NCI-H2081 (cell line): ENCODE measurements around the gene CDH13.

Source experiments
- DNase-seq, 2 experiments: peaks; one replicate each; lab custom pipeline; 2025; lab: John Stamatoyannopoulos, UW

The CDH13 gene

DNA sequence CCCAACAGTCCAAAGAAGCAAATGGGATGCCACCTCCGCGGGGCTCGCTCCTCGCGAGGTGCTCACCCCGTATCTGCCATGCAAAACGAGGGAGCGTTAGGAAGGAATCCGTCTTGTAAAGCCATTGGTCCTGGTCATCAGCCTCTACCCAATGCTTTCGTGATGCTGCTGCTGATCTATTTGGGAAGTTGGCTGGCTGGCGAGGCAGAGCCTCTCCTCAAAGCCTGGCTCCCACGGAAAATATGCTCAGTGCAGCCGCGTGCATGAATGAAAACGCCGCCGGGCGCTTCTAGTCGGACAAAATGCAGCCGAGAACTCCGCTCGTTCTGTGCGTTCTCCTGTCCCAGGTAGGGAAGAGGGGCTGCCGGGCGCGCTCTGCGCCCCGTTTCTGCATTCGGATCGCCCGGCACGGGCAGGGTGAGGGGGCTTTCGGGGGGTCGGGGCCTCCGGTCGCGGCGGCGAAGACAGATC, at the start of gene CDH13:
Gene CDH13 (plus strand): TSS at position 179 of the 471 bp plus-strand sequence.
- DNase-seq: no peak

DNA sequence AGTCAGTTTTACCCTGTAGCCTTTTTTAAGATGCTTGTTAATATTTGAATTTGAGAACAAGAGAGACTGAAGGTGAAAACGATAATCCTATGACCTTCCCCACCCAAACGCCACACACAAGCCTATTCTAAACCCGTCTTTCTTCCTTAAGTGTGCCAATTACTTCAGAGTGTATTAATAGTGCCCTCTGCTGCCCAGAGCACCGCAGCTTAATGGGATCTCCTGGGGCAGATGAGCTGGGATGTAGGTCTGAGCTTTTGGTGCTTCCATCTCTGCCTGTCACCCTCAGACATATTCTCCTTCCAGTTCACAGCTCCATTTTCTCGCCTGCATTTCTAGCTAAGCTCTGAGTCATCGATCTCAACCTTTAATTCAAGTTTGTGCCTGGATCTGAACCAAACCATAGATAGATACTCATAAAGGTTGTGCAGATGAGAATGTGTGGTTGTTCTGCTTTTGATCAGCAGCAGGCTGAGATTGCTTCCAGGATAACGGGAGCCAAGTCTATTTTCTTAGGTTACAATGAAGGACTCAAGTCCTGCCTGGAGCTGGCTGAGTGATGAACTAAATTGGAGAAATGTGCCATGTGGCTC, 46.4 kb upstream of the CDH13 start:
- DNase-seq: no peak

DNA sequence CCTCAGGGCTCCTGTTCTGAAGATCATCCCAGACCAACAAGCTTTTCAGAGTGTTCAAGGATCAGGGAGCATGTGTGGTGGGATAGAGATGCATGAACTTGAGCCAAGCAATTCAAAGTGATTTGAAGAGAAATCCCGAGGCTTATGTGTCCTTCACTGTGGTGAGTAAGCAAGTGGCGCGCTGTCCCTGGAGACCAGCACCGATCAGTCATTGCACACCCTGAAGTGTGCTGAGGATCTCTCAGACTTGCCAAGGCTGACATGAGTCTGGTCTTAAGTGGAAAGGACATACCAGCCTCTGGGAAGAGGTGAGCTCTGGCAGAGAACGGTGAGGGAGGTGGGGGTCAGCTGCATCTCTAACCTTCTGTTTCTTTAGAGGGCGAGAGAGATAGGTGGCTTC, 43.8 kb upstream of the CDH13 start:
- DNase-seq: no peak

DNA sequence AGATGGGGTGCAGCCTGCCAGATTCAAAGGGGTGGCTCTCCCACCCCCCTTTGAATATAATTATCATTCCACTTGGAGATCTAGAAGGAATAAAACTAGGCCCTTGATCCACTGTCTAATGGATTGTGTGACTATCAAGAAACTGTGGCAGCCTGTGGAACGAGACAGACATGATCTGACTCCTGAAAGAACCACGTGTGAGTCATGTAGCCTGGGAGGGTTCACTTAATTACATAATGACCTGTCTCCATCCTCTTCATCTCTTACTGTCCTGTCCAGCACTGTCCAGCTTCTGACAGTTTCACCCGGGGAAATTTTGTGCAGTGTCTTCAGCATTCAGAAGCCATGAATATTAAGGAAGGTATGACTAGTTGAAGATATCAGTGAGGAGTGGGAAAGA, 43.3 kb upstream of the CDH13 start:
- DNase-seq: no peak

DNA sequence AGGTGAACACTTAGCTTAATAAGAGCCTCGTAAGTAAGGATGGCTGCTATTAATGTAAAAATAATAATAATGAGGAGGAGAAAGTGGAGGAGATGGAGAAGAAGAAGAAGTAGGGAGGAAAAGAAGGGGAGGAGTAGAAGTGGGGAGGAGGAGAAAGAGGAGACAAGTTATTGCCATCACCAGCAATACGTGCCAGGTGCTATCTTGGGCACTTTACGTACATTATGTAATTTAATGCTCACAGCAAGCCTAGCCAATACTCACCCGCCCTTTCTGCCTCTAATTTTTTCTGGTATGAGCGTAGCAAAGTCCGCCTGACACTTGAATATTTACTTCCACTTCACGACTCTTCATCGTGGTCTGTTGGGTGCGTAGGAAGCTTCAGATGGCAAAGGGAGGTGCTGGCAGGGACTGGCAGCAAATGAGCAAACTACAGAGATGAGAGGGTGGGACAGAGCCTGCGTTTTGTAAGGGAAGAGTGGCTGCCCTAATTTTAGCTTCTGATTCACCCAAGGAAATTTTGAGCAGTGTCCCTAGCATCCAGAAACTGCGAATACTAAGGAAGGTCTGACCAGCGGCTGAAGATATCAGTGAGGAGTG, 42.1 kb upstream of the CDH13 start:
- DNase-seq: no peak

DNA sequence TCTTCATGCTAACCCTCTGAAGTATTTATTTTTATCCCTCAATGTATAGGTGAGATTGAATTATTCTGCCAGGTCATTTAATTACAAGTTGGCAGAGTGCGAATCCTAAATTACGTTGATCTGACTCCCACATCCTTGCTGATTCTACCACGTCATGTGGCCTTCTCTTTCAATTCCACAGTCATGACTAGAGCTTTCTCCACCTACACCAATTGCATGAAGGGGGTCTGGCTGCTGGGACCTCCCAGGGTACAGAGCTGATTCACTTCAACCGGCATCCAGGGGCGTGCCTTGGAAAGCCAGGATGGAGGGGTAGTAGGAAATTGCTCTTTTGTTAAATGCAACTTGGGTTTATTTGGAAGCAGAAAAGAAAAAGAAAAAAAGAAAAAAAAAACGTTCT, 41.1 kb upstream of the CDH13 start:
- no peak for DNase-seq

DNA sequence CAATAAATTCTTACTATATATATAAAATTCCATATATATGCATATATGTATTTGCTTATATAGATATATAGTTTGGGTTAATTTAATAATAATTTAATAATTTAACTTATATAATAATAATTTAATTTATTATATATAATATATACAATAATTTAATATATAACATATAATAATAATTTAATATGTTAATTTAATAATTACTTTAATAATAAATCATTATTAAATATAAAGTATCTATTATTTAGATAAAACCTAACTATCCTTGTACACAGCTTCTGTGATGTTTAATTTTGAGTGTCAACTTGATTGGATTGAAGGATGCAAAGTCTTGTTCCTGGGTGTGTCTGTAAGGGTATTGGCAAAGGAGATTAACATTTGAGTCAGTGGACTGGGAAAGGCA, 40.6 kb upstream of the CDH13 start:
- no peak for DNase-seq

DNA sequence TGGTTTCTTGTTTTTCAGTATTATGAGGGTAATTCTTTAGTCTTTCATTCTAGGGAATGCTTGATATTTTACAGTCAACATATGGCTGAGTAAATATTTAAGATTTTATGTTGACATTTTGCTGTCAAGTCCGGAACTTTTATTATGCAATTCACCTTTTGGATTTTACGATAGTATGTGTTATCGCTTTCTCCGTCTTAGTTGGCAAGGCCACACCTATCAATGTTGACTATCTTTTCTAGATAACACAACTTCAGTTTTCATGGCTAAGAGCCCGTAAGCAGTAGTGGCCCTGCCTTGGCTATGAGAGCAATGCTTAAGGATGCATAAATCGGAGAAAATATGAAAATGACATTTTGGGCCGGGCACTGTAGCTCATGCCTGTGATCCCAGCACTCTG, 39.5 kb upstream of the CDH13 start:
- DNase-seq: no peak

DNA sequence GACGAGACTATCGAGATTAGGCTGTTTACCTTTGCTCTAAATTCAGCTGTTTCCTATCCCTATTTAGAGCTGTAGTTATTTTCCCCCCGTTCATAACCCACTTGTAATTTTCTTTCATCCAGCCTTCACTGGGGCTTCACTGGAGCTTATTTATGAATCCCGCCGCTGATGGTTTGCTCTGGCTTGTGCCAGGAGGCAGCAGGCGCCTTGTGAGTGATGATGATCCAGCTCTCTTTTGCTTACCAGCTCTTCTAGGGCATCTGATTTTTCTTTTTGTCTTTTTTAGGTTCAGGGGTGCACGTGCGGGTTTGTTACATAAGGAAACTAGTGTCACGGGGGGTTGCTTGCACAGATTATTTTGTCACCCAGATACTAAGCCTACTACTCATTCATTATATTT, 37.4 kb upstream of the CDH13 start:
- no peak for DNase-seq

DNA sequence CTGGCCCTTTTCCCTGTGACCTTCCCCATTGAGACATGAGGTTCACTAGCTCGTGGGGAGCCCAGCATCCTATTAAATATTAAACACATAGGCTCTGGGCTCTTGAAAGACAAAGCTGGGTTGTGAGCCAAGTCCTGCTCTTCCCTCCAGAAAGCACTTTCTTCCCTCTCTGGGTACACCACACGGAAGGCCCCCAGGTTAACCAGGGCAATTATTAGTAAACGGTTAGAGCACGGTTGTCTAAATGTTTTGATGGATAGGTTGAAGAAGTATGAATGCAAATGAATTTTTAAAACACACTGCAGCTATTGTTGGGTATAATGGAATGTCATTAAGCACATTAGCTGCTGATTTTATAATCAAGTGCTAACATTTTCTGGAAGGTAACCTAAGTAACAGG, 32.7 kb upstream of the CDH13 start:
- no peak for DNase-seq

DNA sequence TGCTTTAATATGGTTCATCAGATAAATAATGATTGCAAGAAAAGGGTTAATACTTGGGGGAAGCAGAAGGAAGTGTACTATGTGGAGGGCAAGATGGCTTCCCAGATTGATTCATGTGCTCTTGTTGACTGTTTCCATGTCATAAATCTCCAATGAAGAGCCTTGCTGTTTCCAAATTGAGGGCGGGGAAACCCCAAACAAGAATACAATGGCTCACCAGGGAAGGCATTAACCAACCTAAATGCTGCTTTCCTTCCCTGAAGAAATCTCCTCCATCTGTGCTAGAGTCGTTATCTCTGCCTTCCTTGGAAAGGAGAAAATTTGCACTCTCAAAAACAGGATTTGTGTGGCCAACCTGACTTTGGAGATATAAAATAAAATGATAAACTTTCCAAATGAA, 28.0 kb upstream of the CDH13 start:
- DNase-seq: no peak

DNA sequence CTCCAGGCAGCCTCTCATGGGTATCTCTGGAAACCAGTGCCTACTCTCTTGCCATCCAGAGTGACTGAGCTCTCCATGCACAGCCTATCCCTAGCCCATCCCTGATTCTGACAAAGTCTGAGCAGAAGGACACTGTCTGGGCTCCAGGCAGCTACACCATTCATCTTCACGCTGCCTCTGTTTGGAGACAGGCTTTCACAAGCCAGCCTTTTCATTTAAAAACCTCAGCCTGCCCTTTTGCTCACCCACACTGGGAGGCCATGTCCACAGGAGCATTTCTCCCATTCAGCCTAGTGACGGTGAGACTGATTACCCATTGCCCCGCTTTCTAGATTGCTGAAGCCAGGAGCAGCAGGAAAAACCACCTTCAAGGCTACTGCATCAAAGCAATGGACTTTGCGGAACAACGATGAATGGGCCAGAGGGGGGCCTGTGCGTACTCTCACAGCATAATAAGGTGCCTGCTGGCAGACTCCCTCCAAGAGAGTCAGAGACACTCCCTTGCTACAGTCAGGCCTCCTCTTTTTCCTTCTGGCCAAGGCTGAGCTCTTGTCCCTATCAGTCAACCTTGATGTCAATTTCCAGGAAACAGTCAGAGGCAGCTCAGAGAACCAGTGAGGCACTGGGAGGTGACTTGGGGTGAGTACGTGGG, 24.7 kb upstream of the CDH13 start:
- no peak for DNase-seq

DNA sequence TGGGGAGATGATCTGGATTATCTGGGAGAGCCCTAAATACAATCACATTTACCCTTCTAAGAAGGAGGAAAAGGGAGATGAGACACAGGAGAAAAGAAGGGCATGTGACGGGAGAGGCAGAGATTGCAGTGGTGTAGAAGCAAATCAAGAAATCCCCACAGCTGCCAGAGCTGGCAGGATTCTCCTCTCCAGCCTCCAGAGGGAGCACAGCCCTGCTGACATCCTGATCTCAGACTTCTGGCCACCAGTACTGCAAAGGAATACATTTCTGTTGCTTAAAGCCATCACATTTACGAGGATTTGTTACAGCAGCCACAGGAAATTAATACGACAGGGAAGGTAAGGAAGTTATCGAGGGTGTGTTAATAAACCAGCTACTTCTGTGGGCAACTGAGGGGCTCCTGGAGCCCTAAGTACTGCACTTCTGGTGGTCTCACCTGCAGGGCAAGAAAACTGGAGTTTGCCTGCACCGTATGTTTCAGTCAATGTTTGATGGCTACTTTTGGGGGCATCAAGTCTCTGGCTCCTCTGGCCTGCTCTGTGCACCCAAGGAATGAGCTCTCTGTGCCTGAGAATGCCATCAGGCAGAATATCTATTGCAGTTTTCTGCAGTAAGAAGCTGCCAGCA, 22.9 kb upstream of the CDH13 start:
- DNase-seq: peak in 1 of 2 experiments; percentile 0

DNA sequence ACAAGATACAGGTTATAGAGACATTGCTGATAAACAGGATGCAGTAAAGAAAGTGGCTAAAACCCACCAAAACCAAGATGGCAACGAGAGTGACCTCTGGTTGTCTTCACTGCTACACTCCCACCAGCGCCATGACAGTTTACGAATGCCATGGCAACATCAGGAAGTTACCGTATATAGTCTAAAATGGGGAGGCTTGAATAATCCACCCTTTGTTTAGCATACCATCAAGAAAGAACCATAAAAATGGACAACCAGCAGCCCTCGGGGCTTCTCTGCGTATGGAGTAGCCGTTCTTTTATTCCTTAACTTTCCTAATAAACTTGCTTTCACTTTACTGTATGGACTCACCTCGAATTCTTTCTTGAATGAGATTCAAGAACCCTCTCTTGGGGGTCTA, 21.7 kb upstream of the CDH13 start:
- no peak for DNase-seq

DNA sequence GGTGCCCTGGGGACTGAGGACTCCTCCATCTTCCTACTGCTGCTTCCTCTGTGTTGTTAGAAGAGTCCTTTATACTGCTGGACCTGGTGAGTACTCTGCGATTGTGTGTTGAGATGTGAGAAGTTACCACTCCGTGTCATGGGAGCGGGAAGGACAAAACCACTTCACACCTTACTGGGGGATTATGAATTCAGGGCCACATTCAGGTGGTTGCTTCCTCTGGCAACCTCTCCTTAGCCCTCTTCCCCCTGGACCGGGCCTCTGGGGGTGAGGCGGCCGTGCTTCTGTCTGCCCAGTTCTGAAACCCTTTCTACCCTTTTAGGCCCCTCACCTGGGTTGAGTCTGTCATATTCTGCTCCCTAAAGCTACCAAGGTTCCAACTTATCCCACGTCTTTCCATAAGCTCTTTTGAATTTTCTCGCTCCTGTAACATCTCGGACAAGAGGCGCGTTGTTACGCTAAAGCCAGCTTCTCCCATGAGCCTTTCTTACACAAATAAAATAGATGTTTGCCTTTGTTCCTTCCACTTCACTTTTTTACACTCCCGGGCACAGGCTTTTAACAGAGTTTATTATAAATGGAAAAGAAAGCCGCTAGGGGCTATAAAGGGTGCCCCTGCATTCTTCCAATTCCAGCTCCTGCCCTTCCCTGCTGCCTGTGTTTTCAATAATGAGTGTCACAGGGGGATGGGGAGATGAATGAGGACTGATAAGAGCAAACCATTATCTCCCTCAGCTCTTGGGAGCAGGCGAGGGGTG, 20.7 kb upstream of the CDH13 start:
- no peak for DNase-seq

DNA sequence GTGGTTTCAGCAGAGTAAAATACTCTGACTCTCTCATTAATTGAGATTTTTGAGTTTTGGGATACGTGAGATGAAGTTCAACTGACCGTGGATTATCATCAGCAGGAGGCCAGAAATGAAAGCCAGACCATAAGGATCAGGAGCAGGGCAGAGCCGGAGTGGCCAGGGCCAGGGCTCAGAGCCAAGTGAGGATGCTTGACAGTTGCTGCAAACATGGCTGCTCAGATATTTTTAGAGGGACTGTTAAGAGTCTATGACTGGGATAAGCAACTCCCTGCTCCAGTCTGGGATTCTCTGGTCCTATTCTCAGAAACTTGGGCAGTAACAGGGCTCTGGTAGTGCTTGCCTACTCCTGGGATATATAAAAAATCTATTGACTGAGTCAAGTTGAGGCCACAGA, 17.6 kb upstream of the CDH13 start:
- no peak for DNase-seq

DNA sequence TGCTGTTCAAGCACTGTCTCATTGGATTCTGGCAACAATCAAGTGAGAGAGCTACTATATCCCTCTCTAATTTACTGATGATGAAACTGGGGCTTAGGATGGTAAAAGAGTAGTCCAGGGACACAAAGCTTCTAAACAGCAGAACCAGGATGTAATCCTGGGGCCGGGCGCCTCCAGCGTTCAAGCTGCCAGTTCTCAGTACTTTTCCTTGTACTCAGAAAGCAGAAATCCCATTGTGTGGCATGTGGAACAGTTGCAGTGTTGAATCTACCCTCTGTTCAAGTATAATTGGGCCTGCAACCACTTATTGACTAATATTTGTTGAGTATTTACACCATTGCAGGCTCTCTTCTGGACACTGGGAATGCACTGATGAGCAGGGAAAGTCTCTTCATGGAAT, 14.5 kb upstream of the CDH13 start:
- DNase-seq: no peak

DNA sequence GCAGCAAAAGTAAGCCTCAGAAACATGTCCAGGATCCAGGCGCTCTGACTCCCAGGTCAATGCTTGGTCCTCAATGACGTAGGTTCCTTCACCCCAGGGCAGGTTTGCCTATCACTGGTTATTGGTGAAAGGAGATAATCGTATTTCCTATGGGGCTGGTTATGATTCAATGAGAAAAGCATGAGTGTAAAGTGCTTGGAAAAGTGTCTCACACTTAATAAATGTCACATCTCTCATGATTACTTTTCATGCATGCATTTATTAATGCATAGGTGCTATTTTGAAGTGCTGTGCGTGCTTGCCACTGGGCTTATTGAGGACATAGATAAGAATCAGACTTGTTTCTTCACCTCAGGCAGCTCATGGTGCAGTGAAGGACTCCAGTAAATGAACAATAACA, 10.4 kb upstream of the CDH13 start:
- no peak for DNase-seq

DNA sequence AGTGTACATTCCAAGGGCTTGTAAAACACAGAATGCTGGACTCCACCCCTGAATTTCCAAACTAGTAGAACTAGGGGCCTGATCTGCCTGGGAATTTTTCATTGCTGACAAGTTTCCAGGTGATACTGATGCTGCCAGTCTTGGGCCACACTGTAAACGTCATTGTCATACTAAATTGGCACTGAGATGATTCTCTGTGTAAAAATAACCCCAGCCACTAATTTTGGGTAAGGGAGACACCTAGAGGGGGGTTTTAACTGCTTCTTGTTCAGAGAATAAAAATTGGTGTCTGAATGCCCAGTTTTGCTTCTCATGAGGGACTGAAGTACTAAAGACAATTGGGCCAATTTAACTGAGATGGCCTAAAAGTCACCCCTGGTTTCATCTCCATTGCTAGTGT, 5.0 kb upstream of the CDH13 start:
- DNase-seq: peak in 1 of 2 experiments; percentile 1

DNA sequence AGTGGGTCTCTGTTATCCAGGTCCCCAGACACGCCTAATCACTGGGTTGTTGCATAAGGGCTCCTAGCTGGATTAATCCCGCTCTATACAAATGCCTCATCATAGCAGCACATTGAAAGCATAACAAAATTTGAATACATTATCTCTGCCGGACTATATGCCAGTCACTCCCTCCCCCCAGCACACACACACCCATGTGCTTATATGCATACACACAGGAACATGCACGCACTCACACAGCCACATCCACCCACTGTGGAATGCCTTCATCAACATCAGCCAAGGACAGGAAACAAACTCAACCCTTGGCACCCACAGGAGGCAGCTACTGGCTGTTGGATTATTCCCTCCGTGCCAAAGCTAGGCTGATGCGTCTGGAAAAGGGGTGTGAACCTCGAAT, 3.5 kb upstream of the CDH13 start:
- DNase-seq: no peak

DNA sequence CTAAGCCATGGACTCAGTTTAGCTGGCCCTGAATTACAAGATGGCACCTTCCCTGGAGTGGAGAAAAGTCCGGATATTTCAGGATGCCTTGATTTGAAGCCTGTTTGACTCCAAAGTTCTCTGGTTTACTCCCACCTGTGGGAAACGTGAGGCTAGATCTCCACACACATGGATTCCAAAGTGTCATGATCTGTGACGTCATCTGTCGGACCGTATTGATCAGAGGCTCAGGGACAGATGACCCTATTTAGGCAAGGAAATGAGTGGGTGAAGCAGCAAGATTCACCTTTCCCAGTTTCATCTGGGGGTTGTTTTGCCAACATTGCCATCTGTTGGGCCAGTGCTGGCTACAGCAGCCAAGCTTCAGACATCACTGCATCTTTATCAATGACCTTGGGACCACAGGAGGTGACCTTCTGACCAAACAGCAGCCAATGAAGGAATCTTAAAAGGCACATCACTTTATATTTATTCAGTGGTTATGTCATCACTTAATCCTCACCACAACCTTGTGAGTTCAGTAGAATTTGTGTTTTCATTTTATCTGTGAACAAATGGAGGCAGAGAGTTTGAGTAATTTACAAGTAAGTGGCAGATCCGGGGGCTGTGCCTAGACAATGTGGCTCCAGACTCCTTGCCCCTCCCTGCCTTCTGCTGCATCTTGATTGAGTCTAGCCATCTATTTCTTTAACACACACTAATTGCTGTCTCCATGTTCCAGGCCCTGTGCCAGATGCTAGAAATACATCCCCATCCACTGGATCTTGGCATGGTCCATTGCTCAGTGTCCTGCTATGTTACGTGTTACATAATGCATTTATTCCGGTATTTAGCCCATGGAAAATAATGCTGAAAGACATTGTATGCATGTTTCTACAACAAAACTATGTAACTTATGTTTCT, 1.5 kb upstream of the CDH13 start:
- no peak for DNase-seq

DNA sequence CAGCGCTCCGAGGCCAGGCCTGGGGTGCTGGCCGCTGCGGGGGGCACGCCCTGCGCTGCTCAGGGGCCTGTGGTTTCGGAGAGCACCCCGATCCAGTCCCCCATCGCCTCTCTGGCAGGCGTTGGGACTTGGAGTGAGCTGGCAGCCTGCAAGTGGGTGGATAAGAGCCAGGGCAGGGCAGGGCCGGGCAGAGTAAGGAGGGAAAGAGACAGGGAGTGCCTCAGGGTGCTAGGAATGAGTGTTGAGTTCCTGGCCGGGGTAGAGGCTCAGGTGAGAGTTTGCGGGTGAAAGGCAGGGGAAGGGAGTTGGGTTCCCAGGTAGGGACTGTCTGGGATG, 1.3 kb downstream of the CDH13 start:
- no peak for DNase-seq
